ENCODE measurements around the gene NRTN.

The NRTN gene

DNA sequence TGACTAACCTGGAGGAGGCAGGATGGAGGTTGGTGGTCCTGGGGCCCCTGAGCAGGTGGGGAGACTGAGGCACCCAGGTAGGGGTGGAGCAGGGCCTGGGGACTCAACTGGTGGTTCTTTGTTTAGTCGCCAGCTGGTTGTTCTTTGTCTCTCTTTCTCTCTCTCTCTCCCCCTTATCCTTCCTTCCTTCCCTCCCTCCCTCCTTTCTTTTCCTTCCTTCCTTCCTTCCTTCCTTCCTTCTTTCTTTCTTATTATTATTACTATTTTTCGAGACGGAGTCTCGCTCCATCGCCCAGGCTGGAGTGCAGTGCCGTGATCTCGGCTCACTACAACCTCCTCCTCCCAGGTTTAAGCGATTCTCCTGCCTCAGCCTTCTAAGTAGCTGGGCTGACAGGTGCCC lies 6.6 kb upstream of the NRTN start:
- Histone ChIP-seq H3K4me3 (ENCODE audit: low read depth in 1 of 2, low read length in 2 of 2) (no peak overlapping the region), H4K20me1 (ENCODE audit: insufficient read depth, low read length) (no peaks in the 10 kb centered on the region), H3K4me1 (ENCODE audit: insufficient read depth, low read length) (peaks cover 3% of the 10 kb centered on the region; the same call in 1 of the 2 replicates), H3K27ac (ENCODE audit: low read length) (no peak overlapping the region), H3K27me3 (ENCODE audit: insufficient read depth, low read length, poor library complexity) (no peaks in the 10 kb centered on the region), H3K9ac (ENCODE audit: low read depth, low read length) (no peak overlapping the region), H3K4me2 (ENCODE audit: insufficient read depth, low read length) (no peak overlapping the region), H2AFZ (ENCODE audit: low read depth, low read length) (no peak overlapping the region), H3K79me2 (ENCODE audit: insufficient read depth, low read length) (no peaks in the 10 kb centered on the region), H3K36me3 (ENCODE audit: insufficient read depth, low read length) (no peaks in the 10 kb centered on the region), H3K9me3 (ENCODE audit: insufficient read depth, low read length, severe bottlenecking) (no peaks in the 10 kb centered on the region)
- DNase-seq = no peak
- no peak for ATAC-seq (ENCODE audit: insufficient read depth, low read depth)
- TF ChIP-seq EZH2 (IDR thresholded peaks at IDR 0.05; ENCODE audit: borderline replicate concordance, low read depth, low read length, severe bottlenecking) = no peak
- TF ChIP-seq, protein P1, sequence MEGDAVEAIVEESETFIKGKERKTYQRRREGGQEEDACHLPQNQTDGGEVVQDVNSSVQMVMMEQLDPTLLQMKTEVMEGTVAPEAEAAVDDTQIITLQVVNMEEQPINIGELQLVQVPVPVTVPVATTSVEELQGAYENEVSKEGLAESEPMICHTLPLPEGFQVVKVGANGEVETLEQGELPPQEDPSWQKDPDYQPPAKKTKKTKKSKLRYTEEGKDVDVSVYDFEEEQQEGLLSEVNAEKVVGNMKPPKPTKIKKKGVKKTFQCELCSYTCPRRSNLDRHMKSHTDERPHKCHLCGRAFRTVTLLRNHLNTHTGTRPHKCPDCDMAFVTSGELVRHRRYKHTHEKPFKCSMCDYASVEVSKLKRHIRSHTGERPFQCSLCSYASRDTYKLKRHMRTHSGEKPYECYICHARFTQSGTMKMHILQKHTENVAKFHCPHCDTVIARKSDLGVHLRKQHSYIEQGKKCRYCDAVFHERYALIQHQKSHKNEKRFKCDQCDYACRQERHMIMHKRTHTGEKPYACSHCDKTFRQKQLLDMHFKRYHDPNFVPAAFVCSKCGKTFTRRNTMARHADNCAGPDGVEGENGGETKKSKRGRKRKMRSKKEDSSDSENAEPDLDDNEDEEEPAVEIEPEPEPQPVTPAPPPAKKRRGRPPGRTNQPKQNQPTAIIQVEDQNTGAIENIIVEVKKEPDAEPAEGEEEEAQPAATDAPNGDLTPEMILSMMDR (IDR thresholded peaks at IDR 0.05; ENCODE audit: borderline replicate concordance, extremely low read depth, low read length, poor library complexity, severe bottlenecking) = no peak

DNA sequence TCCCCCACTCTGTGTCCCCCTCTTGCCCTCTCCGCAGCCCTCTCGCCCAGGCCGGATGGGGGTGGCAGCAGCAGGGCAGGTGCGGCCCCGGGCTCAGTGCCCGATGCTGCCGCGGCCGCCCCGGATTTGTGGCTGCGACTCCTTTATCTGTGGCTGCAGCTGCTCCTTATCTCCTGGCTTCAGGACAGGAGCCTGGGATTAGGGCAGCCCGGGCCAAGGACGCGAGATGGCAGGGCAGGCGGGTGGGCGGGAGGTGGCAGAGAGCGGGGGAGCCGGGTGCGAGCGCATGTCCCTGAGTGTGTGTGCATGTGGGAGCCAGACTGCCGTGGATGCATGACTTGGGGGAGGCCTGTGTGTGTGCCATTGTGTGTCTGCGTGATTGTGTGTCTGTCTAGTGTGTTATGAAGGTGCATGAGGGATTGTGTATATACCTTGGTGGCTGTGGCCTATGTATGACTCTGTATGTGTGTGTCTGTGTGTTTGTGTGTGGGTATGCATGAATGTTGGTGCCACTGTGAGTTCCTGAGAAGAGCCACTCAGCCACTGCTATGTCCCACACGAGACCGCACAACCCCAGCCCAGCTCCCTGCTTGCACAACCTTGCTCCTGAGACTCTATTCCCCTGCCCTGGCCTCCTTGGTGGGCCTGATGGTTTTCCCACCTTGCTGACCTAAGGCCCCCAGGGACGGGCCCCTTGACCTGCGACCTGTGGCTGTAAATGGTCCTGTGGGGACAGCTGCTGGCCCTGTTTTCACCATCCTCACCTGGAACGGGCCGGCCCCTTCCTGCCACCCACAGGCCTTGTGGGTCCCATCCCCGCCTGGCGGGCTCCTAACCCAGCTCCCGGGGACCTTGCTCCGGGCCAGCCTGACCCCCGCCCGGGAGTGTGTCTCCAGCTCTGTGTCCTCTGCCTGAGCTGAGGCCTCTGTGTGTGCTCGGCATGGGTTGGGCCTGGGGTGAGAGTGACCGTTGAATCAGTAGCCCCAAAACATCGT lies 5.3 kb upstream of the NRTN start:
- H2AFZ ChIP-seq (ENCODE audit: low read depth, low read length) = no peak overlapping the region
- peaks cover 14% of the 10 kb centered on the region for H3K4me1 ChIP-seq (ENCODE audit: insufficient read depth, low read length)
- H3K9me3 ChIP-seq (ENCODE audit: insufficient read depth, low read length, severe bottlenecking) = no peaks in the 10 kb centered on the region
- no peak for ATAC-seq (ENCODE audit: insufficient read depth, low read depth)
- H3K9ac ChIP-seq (ENCODE audit: low read depth, low read length) = no peak overlapping the region
- TF ChIP-seq EZH2 (IDR thresholded peaks at IDR 0.05; ENCODE audit: borderline replicate concordance, low read depth, low read length, severe bottlenecking) = no peak
- TF ChIP-seq, protein P1 (IDR thresholded peaks at IDR 0.05; ENCODE audit: borderline replicate concordance, extremely low read depth, low read length, poor library complexity, severe bottlenecking) = no peak
- no peak overlapping the region for H3K27ac ChIP-seq (ENCODE audit: low read length)
- H3K27me3 ChIP-seq (ENCODE audit: insufficient read depth, low read length, poor library complexity) = peaks cover 4% of the 10 kb centered on the region
- no peaks in the 10 kb centered on the region for H3K36me3 ChIP-seq (ENCODE audit: insufficient read depth, low read length)
- no peak overlapping the region for H3K4me2 ChIP-seq (ENCODE audit: insufficient read depth, low read length)
- no peaks in the 10 kb centered on the region for H3K79me2 ChIP-seq (ENCODE audit: insufficient read depth, low read length)
- H3K4me3 ChIP-seq (ENCODE audit: low read depth in 1 of 2, low read length in 2 of 2) = no peak overlapping the region
- no peaks in the 10 kb centered on the region for H4K20me1 ChIP-seq (ENCODE audit: insufficient read depth, low read length)
- DNase-seq = no peak

DNA sequence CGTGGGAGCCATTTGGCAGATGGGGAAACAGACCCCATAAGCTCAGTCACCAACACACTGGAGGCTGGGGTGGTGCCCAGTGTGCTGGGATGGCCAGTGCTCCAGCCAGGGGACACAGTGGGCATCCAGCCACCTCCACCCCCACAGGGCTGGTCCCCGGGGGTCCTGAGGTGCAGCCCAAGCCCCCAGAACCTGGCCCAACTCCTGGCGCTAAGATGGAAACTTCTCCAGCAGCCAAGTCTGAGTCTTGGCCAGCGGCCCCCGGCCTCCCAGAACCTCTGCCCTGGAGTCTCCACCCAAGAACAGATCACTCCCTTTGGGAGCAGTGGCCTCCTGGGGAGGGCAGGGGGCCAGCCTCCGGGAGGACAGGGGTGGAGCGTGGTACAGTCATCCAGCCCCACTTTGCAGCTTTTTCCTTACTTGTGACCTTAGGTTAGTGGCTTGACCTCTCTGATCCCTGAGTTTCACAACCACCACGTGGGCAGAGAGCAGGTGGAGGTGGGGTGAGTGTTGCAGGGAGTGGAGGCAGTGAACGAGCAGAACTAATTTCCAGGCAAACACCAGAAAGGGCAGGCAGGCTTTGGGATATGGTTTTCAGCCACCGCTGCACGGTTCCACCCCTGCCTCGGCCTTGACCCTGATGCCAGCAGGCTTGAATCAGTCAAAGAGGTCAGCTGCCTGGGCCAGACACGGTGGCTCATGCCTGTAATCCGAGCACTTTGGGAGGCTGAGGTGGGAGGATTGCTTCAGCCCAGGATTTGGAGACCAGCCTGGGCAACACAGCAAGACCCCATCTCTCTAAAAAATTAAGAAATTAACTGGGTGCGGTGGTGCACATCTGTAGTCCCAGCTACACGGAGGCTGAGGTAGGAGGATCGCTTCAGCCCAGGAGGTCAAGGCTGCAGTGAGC lies 4.3 kb upstream of the NRTN start:
- H3K27me3 ChIP-seq (ENCODE audit: insufficient read depth, low read length, poor library complexity) = peaks cover 5% of the 10 kb centered on the region
- no peak overlapping the region for H2AFZ ChIP-seq (ENCODE audit: low read depth, low read length)
- no peaks in the 10 kb centered on the region for H3K36me3 ChIP-seq (ENCODE audit: insufficient read depth, low read length)
- H4K20me1 ChIP-seq (ENCODE audit: insufficient read depth, low read length) = no peaks in the 10 kb centered on the region
- DNase-seq (no peak), ATAC-seq (ENCODE audit: insufficient read depth, low read depth) (no peak)
- H3K4me1 ChIP-seq (ENCODE audit: insufficient read depth, low read length) = peaks cover 16% of the 10 kb centered on the region
- no peaks in the 10 kb centered on the region for H3K79me2 ChIP-seq (ENCODE audit: insufficient read depth, low read length)
- TF ChIP-seq, protein P1 (IDR thresholded peaks at IDR 0.05; ENCODE audit: borderline replicate concordance, extremely low read depth, low read length, poor library complexity, severe bottlenecking) = no peak
- no peak for TF ChIP-seq EZH2 (IDR thresholded peaks at IDR 0.05; ENCODE audit: borderline replicate concordance, low read depth, low read length, severe bottlenecking)
- no peak overlapping the region for H3K4me3 ChIP-seq (ENCODE audit: low read depth in 1 of 2, low read length in 2 of 2)
- H3K9me3 ChIP-seq (ENCODE audit: insufficient read depth, low read length, severe bottlenecking) = no peaks in the 10 kb centered on the region
- H3K4me2 ChIP-seq (ENCODE audit: insufficient read depth, low read length) = no peak overlapping the region
- H3K9ac ChIP-seq (ENCODE audit: low read depth, low read length) = no peak overlapping the region
- H3K27ac ChIP-seq (ENCODE audit: low read length) = no peak overlapping the region
